ENCODE data around the gene SAFB.

DNA sequence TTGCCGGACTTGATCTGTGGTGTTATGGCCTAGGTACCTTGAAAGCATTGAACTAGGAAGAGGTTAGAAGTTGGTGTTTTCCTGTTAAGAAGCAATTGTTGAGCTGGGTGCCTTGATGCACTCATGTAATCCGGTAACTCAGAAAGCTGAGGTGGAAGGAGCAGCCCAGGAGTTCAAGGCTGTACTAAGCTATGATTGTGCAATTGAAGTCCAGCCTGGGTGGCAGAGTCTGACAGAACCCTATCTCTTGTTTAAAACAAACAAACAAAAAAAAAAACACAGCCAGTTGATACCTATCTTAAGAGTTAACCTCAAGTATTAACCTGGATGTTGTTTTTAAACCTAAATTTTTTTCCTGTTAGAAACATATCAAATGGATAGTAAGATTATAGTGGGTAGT lies 19.3 kb downstream of the SAFB start:
- TF ChIP-seq POLR2A (IDR thresholded peaks at IDR 0.05; ENCODE audit: borderline replicate concordance, extremely low read depth, insufficient read depth, insufficient read length), result no peak
- TF ChIP-seq SRF (IDR thresholded peaks at IDR 0.05; ENCODE audit: low read depth), result no peak
